SK-N-SH (cell line): ENCODE measurements around the gene LOXHD1.

Experiments used
- EZH2phosphoT487 ChIP-seq: fragments of 200-600 bp; sonication (generic); IDR thresholded peaks from 2 replicates; pipeline ENCODE4 v1.6.1; 2017; ENCODE audit warnings: low read depth, mixed run types, mild to moderate bottlenecking, antibody characterized with exemption, moderate library complexity, borderline replicate concordance
- GATA2 ChIP-seq: sonication (generic); formaldehyde crosslinking; IDR thresholded peaks from 2 replicates; pipeline ENCODE4 v1.5.0; 2020; ENCODE audit warnings: mild to moderate bottlenecking, missing genetic modification reagents
- RAD21 ChIP-seq: IDR thresholded peaks from 2 replicates; pipeline ENCODE4 v1.6.1; 2012; ENCODE audit warnings: mild to moderate bottlenecking, low read length
- RFX5 ChIP-seq: IDR thresholded peaks from 2 replicates; pipeline ENCODE4 v1.6.1; 2012; ENCODE audit warnings: mild to moderate bottlenecking, improper control_type of control experiment, low read length
- SMC3 ChIP-seq: IDR thresholded peaks from 2 replicates; pipeline ENCODE4 v1.6.1; 2012; ENCODE audit warnings: low read depth, low read length, improper control_type of control experiment
- TF ChIP-seq, protein P1 (sequence below): fragments of 200-600 bp; sonication (generic); IDR thresholded peaks from 2 replicates; pipeline ENCODE4 v1.6.1; 2017; ENCODE audit warnings: antibody characterized with exemption, mild to moderate bottlenecking, moderate library complexity
- TF ChIP-seq, protein P2 (sequence below): IDR thresholded peaks from 2 replicates; pipeline ENCODE4; 2012

DNA sequence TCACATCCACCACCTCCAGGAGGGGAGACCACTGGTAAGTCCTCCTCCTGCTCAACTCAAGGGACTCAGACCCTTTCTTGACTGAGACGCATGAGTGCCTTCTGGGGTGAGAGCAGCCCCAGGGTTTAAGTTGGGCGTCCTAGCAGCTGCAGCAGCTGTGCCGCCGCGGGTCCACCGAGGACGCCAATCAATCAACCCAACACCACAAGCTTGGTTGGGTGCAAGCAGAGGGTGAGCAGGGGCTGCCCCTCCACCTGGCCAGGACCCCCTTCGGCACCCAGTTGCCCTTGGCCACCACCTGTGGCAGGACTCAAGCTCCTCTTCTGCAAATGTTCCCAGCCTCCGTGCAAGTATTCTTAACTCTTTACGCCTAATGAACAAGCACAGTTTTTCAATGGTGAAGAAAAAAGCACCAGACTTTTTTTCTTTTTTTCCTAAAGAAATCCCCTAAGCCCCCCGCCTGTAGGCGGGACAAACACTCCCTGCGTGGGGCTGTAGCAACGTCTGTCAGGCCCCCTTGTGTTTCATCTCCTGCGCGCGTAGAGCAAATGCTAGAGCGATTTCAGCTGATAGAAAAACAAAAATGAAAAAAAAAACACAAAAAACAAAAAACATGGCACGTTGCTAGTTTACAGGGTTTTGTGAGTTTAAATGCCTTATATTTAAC is 197.1 kb downstream of the LOXHD1 start:
- TF ChIP-seq, protein P1, sequence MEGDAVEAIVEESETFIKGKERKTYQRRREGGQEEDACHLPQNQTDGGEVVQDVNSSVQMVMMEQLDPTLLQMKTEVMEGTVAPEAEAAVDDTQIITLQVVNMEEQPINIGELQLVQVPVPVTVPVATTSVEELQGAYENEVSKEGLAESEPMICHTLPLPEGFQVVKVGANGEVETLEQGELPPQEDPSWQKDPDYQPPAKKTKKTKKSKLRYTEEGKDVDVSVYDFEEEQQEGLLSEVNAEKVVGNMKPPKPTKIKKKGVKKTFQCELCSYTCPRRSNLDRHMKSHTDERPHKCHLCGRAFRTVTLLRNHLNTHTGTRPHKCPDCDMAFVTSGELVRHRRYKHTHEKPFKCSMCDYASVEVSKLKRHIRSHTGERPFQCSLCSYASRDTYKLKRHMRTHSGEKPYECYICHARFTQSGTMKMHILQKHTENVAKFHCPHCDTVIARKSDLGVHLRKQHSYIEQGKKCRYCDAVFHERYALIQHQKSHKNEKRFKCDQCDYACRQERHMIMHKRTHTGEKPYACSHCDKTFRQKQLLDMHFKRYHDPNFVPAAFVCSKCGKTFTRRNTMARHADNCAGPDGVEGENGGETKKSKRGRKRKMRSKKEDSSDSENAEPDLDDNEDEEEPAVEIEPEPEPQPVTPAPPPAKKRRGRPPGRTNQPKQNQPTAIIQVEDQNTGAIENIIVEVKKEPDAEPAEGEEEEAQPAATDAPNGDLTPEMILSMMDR, result no peak
- TF ChIP-seq RFX5 (no peak), RAD21 (no peak), GATA2 (CRISPR knock-in tag) (no peak), EZH2phosphoT487 (no peak), SMC3 (no peak)
- TF ChIP-seq, protein P2, sequence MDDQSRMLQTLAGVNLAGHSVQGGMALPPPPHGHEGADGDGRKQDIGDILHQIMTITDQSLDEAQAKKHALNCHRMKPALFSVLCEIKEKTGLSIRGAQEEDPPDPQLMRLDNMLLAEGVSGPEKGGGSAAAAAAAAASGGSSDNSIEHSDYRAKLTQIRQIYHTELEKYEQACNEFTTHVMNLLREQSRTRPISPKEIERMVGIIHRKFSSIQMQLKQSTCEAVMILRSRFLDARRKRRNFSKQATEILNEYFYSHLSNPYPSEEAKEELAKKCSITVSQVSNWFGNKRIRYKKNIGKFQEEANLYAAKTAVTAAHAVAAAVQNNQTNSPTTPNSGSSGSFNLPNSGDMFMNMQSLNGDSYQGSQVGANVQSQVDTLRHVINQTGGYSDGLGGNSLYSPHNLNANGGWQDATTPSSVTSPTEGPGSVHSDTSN, result no peak
